Endodermal cell (in vitro differentiated cells): ENCODE results near the gene HEXB. TPM values are rescaled to one million over a fixed set of nuclear protein-coding genes. Genes with fewer than 3 reads are reported as not detected.

Source experiments
- DNase-seq: peaks from one replicate; pipeline ENCODE4 v3.0.0-alpha.2; 2017
- H3K27ac ChIP-seq: 2 replicates; pipeline ENCODE4 v1.5.1; 2013; ENCODE audit warnings: mild to moderate bottlenecking, low read depth, low read length, moderate library complexity
- H3K27me3 ChIP-seq: 2 replicates; pipeline ENCODE4 v1.6.1; 2013; ENCODE audit warnings: mild to moderate bottlenecking, low read length, moderate library complexity; ENCODE audit not compliant: insufficient read depth, control insufficient read depth, poor library complexity, severe bottlenecking
- H3K36me3 ChIP-seq: 2 replicates; pipeline ENCODE4 v1.7.0; 2013; ENCODE audit warnings: mild to moderate bottlenecking, low read length, moderate library complexity; ENCODE audit not compliant: control insufficient read depth, insufficient read depth
- H3K4me1 ChIP-seq: one replicate; pipeline ENCODE4 v1.7.0; 2013; ENCODE audit warnings: low read length; ENCODE audit not compliant: control insufficient read depth, insufficient read depth
- H3K4me3 ChIP-seq: 2 replicates; pipeline ENCODE4 v1.5.1; 2013; ENCODE audit warnings: mild to moderate bottlenecking, low read length, moderate library complexity
- H3K9ac ChIP-seq: 2 replicates; pipeline ENCODE4 v1.6.1; 2013; ENCODE audit warnings: mild to moderate bottlenecking, low read length, moderate library complexity; ENCODE audit not compliant: poor library complexity, severe bottlenecking; ENCODE audit errors: extremely low read depth
- H3K9me3 ChIP-seq: 2 replicates; pipeline ENCODE4 v1.6.1; 2013; ENCODE audit warnings: mild to moderate bottlenecking, low read length, moderate library complexity; ENCODE audit not compliant: control insufficient read depth
- H3K27ac Mint-ChIP-seq: 2 replicates; pipeline ENCODE4 v1.8.0; 2020; ENCODE audit warnings: mixed read lengths
- H3K27me3 Mint-ChIP-seq: 2 replicates; pipeline ENCODE4 v1.8.0; 2021; ENCODE audit warnings: mild to moderate bottlenecking, mixed read lengths; ENCODE audit not compliant: insufficient read depth
- H3K36me3 Mint-ChIP-seq: 2 replicates; pipeline ENCODE4 v1.8.0; 2020; ENCODE audit warnings: low read depth, mixed read lengths
- H3K4me1 Mint-ChIP-seq: 2 replicates; pipeline ENCODE4 v1.8.0; 2020; ENCODE audit warnings: mixed read lengths
- H3K4me3 Mint-ChIP-seq: 2 replicates; pipeline ENCODE4 v1.8.0; 2020; ENCODE audit warnings: mild to moderate bottlenecking, moderate library complexity, mixed read lengths
- H3K9me3 Mint-ChIP-seq: 2 replicates; pipeline ENCODE4 v1.8.0; 2020; ENCODE audit warnings: mild to moderate bottlenecking, mixed read lengths
- WGBS, 2 experiments: methylation state at CpG; one replicate each; pipeline versions ENCODE4 v1.1.5 to v1.1.7; 2013; ENCODE audit warnings: missing lambda C conversion rate in 2 of 2, mixed read lengths in 1 of 2; ENCODE audit not compliant: insufficient coverage in 1 of 2, insufficient read length in 1 of 2; 5-methylcytosine and 5-hydroxymethylcytosine counted together
- total RNA-seq, 2 donors: library from RNA; stranded (reverse); fragmentation: NEBNext Ultra II Directional in 1 of 2; extraction: Animal tissue kit (Norgen Biotek cat#: 25700) in 1 of 2; gene quantifications; 2 replicates in 1 of 2; 3 replicates in 1 of 2; pipeline ENCODE4 v1.2.1, GENCODE V29; 2021
- TF ChIP-seq, protein P1 (sequence below): fragments of 200-600 bp; sonication (generic); conservative IDR thresholded peaks from 2 replicates; pipeline ENCODE4 v1.5.0; 2021; ENCODE audit warnings: antibody characterized with exemption, mild to moderate bottlenecking

The HEXB gene
- total RNA-seq, 2 donors from 2014 or later: 68.4 to 112 TPM

DNA sequence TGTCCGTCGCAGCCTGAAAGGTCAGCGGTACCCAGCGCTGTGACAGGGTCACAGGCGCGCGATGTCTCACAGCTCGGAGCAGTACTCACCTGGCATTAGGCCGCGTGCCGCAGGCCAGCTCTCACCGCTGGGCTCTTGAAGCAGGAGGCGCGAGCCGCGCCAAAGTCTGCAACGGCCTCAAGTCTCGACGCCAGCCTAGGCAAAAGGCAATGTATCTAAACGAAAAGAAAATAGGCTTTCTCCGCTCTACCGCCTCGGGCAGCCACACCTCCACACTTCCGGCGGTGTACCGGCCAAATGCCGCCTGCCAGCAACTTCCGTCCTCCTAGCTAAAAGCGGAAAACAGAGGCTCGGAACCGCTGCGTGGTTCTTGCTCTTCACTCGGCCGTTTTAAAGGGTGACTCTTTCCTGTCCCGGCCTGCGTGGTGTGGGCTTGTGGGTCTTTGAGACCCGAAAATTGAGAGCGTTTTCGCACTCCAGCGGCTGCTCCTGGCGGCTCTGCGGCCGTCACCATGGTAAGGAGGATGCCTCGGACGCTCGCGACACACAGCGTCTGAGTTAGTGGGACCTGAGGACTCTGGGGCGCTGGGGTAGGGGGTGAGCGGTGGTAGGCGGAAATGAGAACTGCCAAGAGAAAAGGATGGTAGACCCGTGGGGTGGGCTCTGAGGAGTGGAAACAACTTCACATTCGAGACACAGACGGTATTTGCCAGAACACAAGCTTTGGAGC is 82.0 kb downstream of the HEXB start, which contains the start of the genes GFM2 and NSA2:
Gene GFM2 (minus strand): TSS at position 269 of the 730 bp plus-strand sequence. CDS start 3,375 bp downstream, outside the sequence.
Gene NSA2 (plus strand): TSS at position 401 of the 730 bp plus-strand sequence. CDS start 112 bp downstream, at position 513.
- peak within 1 kb of the TSS; percentile 98 for H3K4me3 ChIP-seq
- Mint-ChIP-seq H3K36me3 (peaks cover 35% of the 10 kb centered on the region), H3K4me3 (peak within 1 kb of the TSS; percentile 98), H3K9me3 (no peaks in the 10 kb centered on the region), H3K27me3 (no peaks in the 10 kb centered on the region), H3K27ac (peak within 1 kb of the TSS; percentile 97), H3K4me1 (peaks cover 20% of the 10 kb centered on the region)
- peak within 1 kb of the TSS; percentile 87 for H3K9ac ChIP-seq
- WGBS, 2 experiments: 0 to 1% methylated on average over 20 to 54 of the region's 54 CpGs
- H3K9me3 ChIP-seq: no peaks in the 10 kb centered on the region
- peaks cover 41% of the 10 kb centered on the region for H3K36me3 ChIP-seq
- H3K27me3 ChIP-seq: no peaks in the 10 kb centered on the region
- TF ChIP-seq, protein P1, sequence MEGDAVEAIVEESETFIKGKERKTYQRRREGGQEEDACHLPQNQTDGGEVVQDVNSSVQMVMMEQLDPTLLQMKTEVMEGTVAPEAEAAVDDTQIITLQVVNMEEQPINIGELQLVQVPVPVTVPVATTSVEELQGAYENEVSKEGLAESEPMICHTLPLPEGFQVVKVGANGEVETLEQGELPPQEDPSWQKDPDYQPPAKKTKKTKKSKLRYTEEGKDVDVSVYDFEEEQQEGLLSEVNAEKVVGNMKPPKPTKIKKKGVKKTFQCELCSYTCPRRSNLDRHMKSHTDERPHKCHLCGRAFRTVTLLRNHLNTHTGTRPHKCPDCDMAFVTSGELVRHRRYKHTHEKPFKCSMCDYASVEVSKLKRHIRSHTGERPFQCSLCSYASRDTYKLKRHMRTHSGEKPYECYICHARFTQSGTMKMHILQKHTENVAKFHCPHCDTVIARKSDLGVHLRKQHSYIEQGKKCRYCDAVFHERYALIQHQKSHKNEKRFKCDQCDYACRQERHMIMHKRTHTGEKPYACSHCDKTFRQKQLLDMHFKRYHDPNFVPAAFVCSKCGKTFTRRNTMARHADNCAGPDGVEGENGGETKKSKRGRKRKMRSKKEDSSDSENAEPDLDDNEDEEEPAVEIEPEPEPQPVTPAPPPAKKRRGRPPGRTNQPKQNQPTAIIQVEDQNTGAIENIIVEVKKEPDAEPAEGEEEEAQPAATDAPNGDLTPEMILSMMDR: no peak
- peaks cover 8% of the 10 kb centered on the region for H3K4me1 ChIP-seq
- peak within 1 kb of the TSS; percentile 72 for H3K27ac ChIP-seq
- DNase-seq: peak; percentile 98

- Histone ChIP-seq H3K27ac (no peak overlapping the region), H3K4me3 (peak overlapping the region; percentile 98), H3K27me3 (no peaks in the 10 kb centered on the region), H3K36me3 (peaks cover 40% of the 10 kb centered on the region), H3K9ac (peak overlapping the region; percentile 87), H3K9me3 (no peaks in the 10 kb centered on the region), H3K4me1 (peaks cover 3% of the 10 kb centered on the region)
- H3K4me3 Mint-ChIP-seq: peak overlapping the region; percentile 98
- H3K4me1 Mint-ChIP-seq: peaks cover 16% of the 10 kb centered on the region
- TF ChIP-seq, protein P1: no peak
- peak overlapping the region; percentile 97 for H3K27ac Mint-ChIP-seq
- 0 to 3% methylated on average over 7 to 9 of the region's 9 CpGs for WGBS, 2 experiments
- no peaks in the 10 kb centered on the region for H3K9me3 Mint-ChIP-seq
- H3K36me3 Mint-ChIP-seq: peaks cover 41% of the 10 kb centered on the region
- peak; percentile 55 for DNase-seq
- H3K27me3 Mint-ChIP-seq: no peaks in the 10 kb centered on the region
Measured at GRCh38 chr5:74767579-74767913, 82.5 kb downstream of the HEXB start.

Other genes starting within 250 kb of the HEXB start
- gene ENC1, start 44.5 kb upstream of the HEXB start, total RNA-seq: 10 to 100 TPM; 64.2 to 70.8 TPM
- gene GFM2, start 81.9 kb downstream of the HEXB start, total RNA-seq: 10 to 100 TPM; 43.1 to 44.5 TPM
- gene NSA2, start 82.0 kb downstream of the HEXB start, total RNA-seq: 10 to 100 TPM; 53.1 to 62.8 TPM
- 10 to 100 TPM; 49.8 to 50.5 TPM for gene FAM169A, start 181.2 kb downstream of the HEXB start, total RNA-seq